H1 (cell line): Measurements from ENCODE around the gene SPATS2L. TPM values are rescaled to one million over a fixed set of nuclear protein-coding genes. Genes with fewer than 3 reads are reported as not detected.

Experiments
- CTCF ChIA-PET: fragments of 300-600 bp; sonication (Branson Sonifier 250); formaldehyde crosslinking; loops from one replicate; lab custom pipeline; 2021; ENCODE audit not compliant: partially characterized antibody; lab: Charles Lee
- POLR2A ChIA-PET: fragments of 300-600 bp; sonication (Branson Sonifier 250); formaldehyde crosslinking; loops from one replicate; lab custom pipeline; 2021; ENCODE audit warnings: inconsistent platforms; ENCODE audit not compliant: partially characterized antibody; lab: Charles Lee
- DNase-seq, 2 experiments: peaks; one replicate each; pipeline versions ENCODE4 v3.0.0 to v3.0.0-alpha.2; 2010 to 2022; ENCODE audit warnings: low spot score in 2 of 2, low read depth in 1 of 2, mixed read lengths in 1 of 2
- FAIRE-seq: peaks from 2 replicates; lab custom pipeline; 2011; peaks lifted over from hg19 to GRCh38; lab: Jason Lieb, UNC
- H2AFZ ChIP-seq: 2 replicates; pipeline ENCODE4 v1.8.1; 2012; ENCODE audit warnings: low read length, inconsistent platforms
- H2AK5ac ChIP-seq: 2 replicates; pipeline ENCODE4 v1.6.1; 2013; ENCODE audit warnings: low read depth, low read length
- H2BK120ac ChIP-seq: replicated peaks from 2 replicates; pipeline ENCODE3; 2013; ENCODE audit warnings: low read depth, low read length, inconsistent platforms
- H2BK12ac ChIP-seq: 2 replicates; pipeline ENCODE4 v1.6.1; 2013; ENCODE audit warnings: low read depth, low read length
- H2BK15ac ChIP-seq: 2 replicates; pipeline ENCODE4 v1.6.1; 2013; ENCODE audit warnings: low read length
- H2BK20ac ChIP-seq: 2 replicates; pipeline ENCODE4 v1.6.1; 2013; ENCODE audit warnings: low read length
- H2BK5ac ChIP-seq: 2 replicates; pipeline ENCODE4 v1.6.1; 2013; ENCODE audit warnings: low read depth, low read length
- H3K14ac ChIP-seq: 2 replicates; pipeline ENCODE4 v1.6.1; 2013; ENCODE audit warnings: inconsistent platforms; ENCODE audit not compliant: insufficient read length
- H3K18ac ChIP-seq: 2 replicates; pipeline ENCODE4 v1.6.1; 2013; ENCODE audit warnings: low read length; ENCODE audit errors: extremely low read depth
- H3K23ac ChIP-seq: 2 replicates; pipeline ENCODE4 v1.6.1; 2013; ENCODE audit warnings: inconsistent platforms; ENCODE audit not compliant: insufficient read length
- H3K23me2 ChIP-seq: 2 replicates; pipeline ENCODE4 v1.6.1; 2013; ENCODE audit warnings: low read depth, low read length
- H3K27ac ChIP-seq: 2 replicates; pipeline ENCODE4 v1.6.1; 2011; ENCODE audit warnings: low read depth, low read length, inconsistent platforms
- H3K27me3 ChIP-seq, 4 experiments: replicated peaks in 1 of 4; 1 replicate in 1 of 4; 2 replicates in 3 of 4; pipeline versions ENCODE4 v1.6.1 to v1.8.1; 2011 to 2013; ENCODE audit warnings: low read length in 3 of 4, mild to moderate bottlenecking in 3 of 4, inconsistent platforms in 2 of 4, mixed read lengths in 2 of 4, moderate library complexity in 1 of 4; ENCODE audit not compliant: control insufficient read depth in 3 of 4, insufficient read depth in 3 of 4; ENCODE audit errors: extremely low read depth in 1 of 4
- H3K36me3 ChIP-seq, 4 experiments: 2 replicates each; pipeline versions ENCODE4 v1.6.1 to v1.8.1; 2011 to 2013; ENCODE audit warnings: mild to moderate bottlenecking in 4 of 4, low read length in 3 of 4, moderate library complexity in 2 of 4, control low read depth in 1 of 4, inconsistent platforms in 1 of 4; ENCODE audit not compliant: insufficient read depth in 4 of 4, control insufficient read depth in 2 of 4
- H3K4ac ChIP-seq: replicated peaks from 2 replicates; pipeline ENCODE3; 2013; ENCODE audit warnings: low read length, low read depth, mixed read lengths, inconsistent platforms; ENCODE audit not compliant: insufficient read length
- H3K4me1 ChIP-seq, 4 experiments: replicated peaks in 1 of 4; 1 replicate in 1 of 4; 2 replicates in 3 of 4; pipeline versions ENCODE4 v1.6.1 to v1.8.1; 2011 to 2013; ENCODE audit warnings: low read length in 3 of 4, inconsistent platforms in 2 of 4, mixed read lengths in 1 of 4; ENCODE audit not compliant: insufficient read depth in 4 of 4, control insufficient read depth in 3 of 4
- H3K4me2 ChIP-seq, 2 experiments: 2 replicates each; pipeline versions ENCODE4 v1.6.1 to v1.8.1; 2011 to 2013; ENCODE audit warnings: low read depth in 2 of 2, low read length in 2 of 2, control low read depth in 1 of 2, inconsistent platforms in 1 of 2, mild to moderate bottlenecking in 1 of 2; ENCODE audit not compliant: insufficient read depth in 1 of 2
- H3K4me3 ChIP-seq, 4 experiments: fragments of 200-600, 300-600 bp in 1 of 4; sonication (generic), shearing (Covaris generic), sonication (Bioruptor Twin) in 1 of 4; 2 replicates each; pipeline versions ENCODE4 v1.5.1 to v1.8.1; 2011 to 2016; ENCODE audit warnings: low read length in 4 of 4, low read depth in 3 of 4, control low read depth in 2 of 4, inconsistent platforms in 2 of 4, mild to moderate bottlenecking in 2 of 4, mixed read lengths in 1 of 4, moderate library complexity in 1 of 4; ENCODE audit not compliant: insufficient read depth in 2 of 4; ENCODE audit errors: extremely low read depth in 1 of 4
- H3K56ac ChIP-seq: replicated peaks from 2 replicates; pipeline ENCODE3; 2013; ENCODE audit warnings: low read depth, mild to moderate bottlenecking, mixed read lengths, low read length, inconsistent platforms; ENCODE audit not compliant: insufficient read length
- H3K79me1 ChIP-seq: 2 replicates; pipeline ENCODE4 v1.6.1; 2013; ENCODE audit warnings: low read depth, low read length, control low read depth
- H3K79me2 ChIP-seq, 2 experiments: 2 replicates each; pipeline versions ENCODE4 v1.6.1 to v1.8.1; 2012 to 2013; ENCODE audit warnings: low read length in 2 of 2, mild to moderate bottlenecking in 2 of 2, inconsistent platforms in 1 of 2; ENCODE audit not compliant: insufficient read depth in 2 of 2, control insufficient read depth in 1 of 2
- H3K9ac ChIP-seq, 4 experiments: replicated peaks in 1 of 4; 1 replicate in 1 of 4; 2 replicates in 3 of 4; pipeline versions ENCODE4 v1.6.1 to v1.8.1; 2011 to 2013; ENCODE audit warnings: low read depth in 3 of 4, low read length in 3 of 4, control low read depth in 2 of 4, mild to moderate bottlenecking in 2 of 4, moderate library complexity in 2 of 4, inconsistent platforms in 1 of 4; ENCODE audit errors: extremely low read depth in 1 of 4
- H3K9me3 ChIP-seq, 2 experiments: 2 replicates each; pipeline versions ENCODE4 v1.6.1 to v1.8.1; 2012 to 2013; ENCODE audit warnings: mild to moderate bottlenecking in 2 of 2, moderate library complexity in 2 of 2, control low read depth in 1 of 2, inconsistent platforms in 1 of 2, low read depth in 1 of 2, low read length in 1 of 2, mixed read lengths in 1 of 2; ENCODE audit not compliant: insufficient read depth in 2 of 2
- H4K20me1 ChIP-seq, 2 experiments: replicated peaks in 1 of 2; 2 replicates each; pipeline versions ENCODE3 to v1.8.1; 2011 to 2013; ENCODE audit warnings: inconsistent platforms in 2 of 2, low read length in 2 of 2, mild to moderate bottlenecking in 1 of 2; ENCODE audit not compliant: insufficient read depth in 2 of 2, control insufficient read depth in 1 of 2
- H4K5ac ChIP-seq: 2 replicates; pipeline ENCODE4 v1.6.1; 2013; ENCODE audit warnings: low read length, low read depth, mixed read lengths, inconsistent platforms; ENCODE audit not compliant: insufficient read length
- H4K8ac ChIP-seq: 2 replicates; pipeline ENCODE4 v1.8.0; 2013; ENCODE audit warnings: mild to moderate bottlenecking, moderate library complexity, low read length, inconsistent platforms; ENCODE audit not compliant: insufficient read depth; ENCODE audit errors: extremely low read depth
- H4K91ac ChIP-seq: replicated peaks from 2 replicates; pipeline ENCODE3; 2013; ENCODE audit warnings: low read length, mixed read lengths, inconsistent platforms; ENCODE audit not compliant: insufficient read length
- SAP30 ChIP-seq: fragments of 300-600 bp; sonication (generic); IDR thresholded peaks from 2 replicates; pipeline ENCODE4 v1.7.1; 2012; ENCODE audit warnings: low read length, moderate library complexity, mild to moderate bottlenecking, inconsistent platforms; ENCODE audit not compliant: insufficient read depth, insufficient replicate concordance
- WGBS, 2 experiments: shearing (Covaris generic) in 1 of 2; methylation state at CpG; one replicate each; pipeline versions ENCODE4 v1.1.6 to v1.1.7; 2013 to 2015; ENCODE audit warnings: low lambda C conversion rate in 2 of 2, mixed read lengths in 2 of 2, inconsistent platforms in 1 of 2, low coverage in 1 of 2, missing lambda C conversion rate in 1 of 2; ENCODE audit not compliant: insufficient replicate concordance in 2 of 2, insufficient coverage in 1 of 2, insufficient read length in 1 of 2; ENCODE audit errors: extremely low coverage in 1 of 2, missing lambda C conversion rate in 1 of 2; 5-methylcytosine and 5-hydroxymethylcytosine counted together
- polyA plus RNA-seq, 7 experiments: library from polyadenylated mRNA; depleted of rRNA in 3 of 7; stranded (reverse) in 5 of 7; unstranded in 2 of 7; fragments of >200 nt in 5 of 7; fragments of 200-250 nt in 2 of 7; gene quantifications; 1 replicate in 5 of 7; 2 replicates in 1 of 7; 4 replicates in 1 of 7; pipeline versions ENCODE4 v1.2.1 to v1.2.3, GENCODE V29; 2011 to 2013; ENCODE audit warnings: missing spikeins in 2 of 7, mixed read lengths in 2 of 7
- total RNA-seq: library from RNA; stranded (reverse); fragmentation: NEBNext Ultra II Directional; extraction: Animal tissue kit (Norgen Biotek cat#: 25700); gene quantifications from 2 replicates; pipeline ENCODE4 v1.2.1, GENCODE V29; 2021

Gene SPATS2L
- total and polyA plus RNA-seq, 2 of the 8 experiments (the other 6 are each of a cell fraction or from before 2014, with no cell fraction given), result 67.3 to 189 TPM

GRCh38 chr2:200435379-200435778, 128.9 kb downstream of the SPATS2L start:
- no peak overlapping the region for H3K18ac ChIP-seq
- H2AK5ac ChIP-seq, result no peak overlapping the region
- no peak overlapping the region for H2AFZ ChIP-seq
- 87% methylated on average over 4 of the region's 4 CpGs; no CpG with 5 or more reads in 1 of the 2 experiments for WGBS, 2 experiments
- no peak overlapping the region for H2BK5ac ChIP-seq
- ChIA-PET CTCF (interaction anchor here (0.9 kb wide), 1 partner anchor 10 kb away, joined by 4 read pairs; no protein-coding TSS in a partner anchor), POLR2A (no interaction called here)
- H3K27me3 ChIP-seq, result no peaks in the 10 kb centered on the region
- no peak overlapping the region for H3K4me3 ChIP-seq
- no peak overlapping the region for H2BK120ac ChIP-seq
- H4K91ac ChIP-seq, result no peak overlapping the region
- no peak overlapping the region for H4K5ac ChIP-seq
- no peak overlapping the region for H2BK12ac ChIP-seq
- no peak overlapping the region for H3K4me2 ChIP-seq
- no peak overlapping the region for H2BK20ac ChIP-seq
- 0 out of 7 replicates have a peak, but pooled peaks cover 0 to 3% (median 0%) of the 10 kb centered on the region in 4 experiments for H3K4me1 ChIP-seq
- no peaks in the 10 kb centered on the region; the same call in 1 of the 2 replicates for H3K23me2 ChIP-seq
- no peak overlapping the region for H3K9ac ChIP-seq
- peaks cover 2 to 28% (median 16%) of the 10 kb centered on the region in 4 experiments; a peak in 4 of 8 replicates for H3K36me3 ChIP-seq
- H3K27ac ChIP-seq, result no peak overlapping the region
- no peak overlapping the region for H3K23ac ChIP-seq
- H3K4ac ChIP-seq, result no peak overlapping the region
- no peaks in the 10 kb centered on the region for H3K9me3 ChIP-seq
- H3K79me2 ChIP-seq, result no peaks in the 10 kb centered on the region
- DNase-seq, result no peak
- H3K56ac ChIP-seq, result no peak overlapping the region
- no peaks in the 10 kb centered on the region for H3K79me1 ChIP-seq
- no peak overlapping the region for H3K14ac ChIP-seq
- H4K20me1 ChIP-seq, result no peaks in the 10 kb centered on the region
- no peak overlapping the region for H2BK15ac ChIP-seq
- TF ChIP-seq SAP30, result no peak
- TF ChIP-seq, all 59 proteins: peak for 0
- FAIRE-seq, result no peak
- no peak overlapping the region for H4K8ac ChIP-seq
